HG02840 (cell line): ENCODE data around the gene NNT.
"Not testable (repeated sequence)": the region's sequence is repeated elsewhere in the genome, so short reads cannot be mapped to it uniquely, and the experiment has no call there.

Experiments used
- ATAC-seq: cut with Tn5 transposase; IDR thresholded peaks from one replicate; pipeline ENCODE4 v1.9.1; 2021; ENCODE audit warnings: mild to moderate bottlenecking, moderate library complexity, moderate number of reproducible peaks; ENCODE audit not compliant: unreplicated experiment, low FRiP score

The NNT gene

DNA sequence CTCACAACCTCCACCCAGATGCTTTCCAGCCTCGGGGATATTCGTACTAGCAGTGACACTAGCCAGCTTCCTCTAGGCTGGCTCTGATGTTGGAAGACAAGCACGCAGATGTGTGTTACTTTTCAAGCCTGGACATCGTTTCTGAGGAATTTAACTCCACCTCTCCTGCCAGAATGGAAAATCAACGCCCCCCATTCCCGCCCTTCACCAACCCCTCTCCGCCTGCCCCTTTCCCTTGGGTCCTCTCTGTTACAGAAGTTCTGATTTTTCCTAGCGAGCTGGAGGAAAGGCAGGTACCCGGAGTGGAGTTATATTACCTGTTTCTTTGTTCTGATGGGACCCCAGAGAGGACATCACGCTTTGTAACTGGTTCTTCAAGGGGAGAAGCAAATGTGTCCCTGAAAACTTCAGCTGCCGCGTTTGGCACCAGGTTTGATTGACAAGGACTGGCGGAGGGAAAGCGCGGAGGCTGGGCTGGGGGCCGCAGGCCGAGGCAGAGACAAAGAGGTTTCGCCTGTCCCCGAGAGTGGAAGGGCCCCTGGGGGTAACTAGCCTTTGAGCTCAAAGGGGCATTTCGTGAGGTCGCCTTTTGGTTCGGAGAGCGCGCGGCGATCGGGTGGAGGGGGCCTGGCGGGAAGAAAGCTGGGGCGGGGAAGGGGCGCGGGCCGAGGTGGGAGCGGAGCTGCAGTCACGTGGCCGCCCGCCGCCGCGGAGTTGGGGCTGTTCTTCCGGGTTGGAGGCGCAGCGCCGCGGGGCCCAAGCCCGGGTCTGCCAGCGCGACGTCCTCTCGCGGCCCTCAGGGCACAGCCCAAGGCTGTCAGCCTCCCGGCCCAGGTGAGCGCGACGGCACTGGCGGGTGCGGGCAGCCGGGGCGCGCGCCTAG, at the start of gene NNT:
Gene NNT (plus strand): TSS at position 720 of the 883 bp plus-strand sequence. CDS start 6,016 bp downstream, outside the sequence.
- ATAC-seq: peak; percentile 78

DNA sequence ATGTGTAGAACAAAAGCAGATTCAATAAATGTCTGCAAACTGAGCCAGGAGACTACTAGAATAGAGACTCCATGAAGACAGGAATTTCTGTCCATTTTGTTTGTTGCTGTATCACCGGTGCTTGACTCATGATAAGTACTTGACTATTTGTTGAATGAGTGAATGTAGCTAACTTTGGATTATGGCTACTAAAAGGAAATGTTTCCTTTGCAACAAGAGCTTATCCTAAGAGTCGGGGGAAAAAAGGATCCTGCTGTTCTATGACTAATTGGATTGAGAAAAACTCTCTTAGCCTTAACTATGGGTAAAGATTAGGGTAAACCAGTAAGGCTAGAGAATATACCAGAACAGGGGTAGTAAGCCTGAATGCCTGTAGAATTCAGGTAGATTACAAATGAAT, 49.6 kb upstream of the NNT start:
- no peak for ATAC-seq

DNA sequence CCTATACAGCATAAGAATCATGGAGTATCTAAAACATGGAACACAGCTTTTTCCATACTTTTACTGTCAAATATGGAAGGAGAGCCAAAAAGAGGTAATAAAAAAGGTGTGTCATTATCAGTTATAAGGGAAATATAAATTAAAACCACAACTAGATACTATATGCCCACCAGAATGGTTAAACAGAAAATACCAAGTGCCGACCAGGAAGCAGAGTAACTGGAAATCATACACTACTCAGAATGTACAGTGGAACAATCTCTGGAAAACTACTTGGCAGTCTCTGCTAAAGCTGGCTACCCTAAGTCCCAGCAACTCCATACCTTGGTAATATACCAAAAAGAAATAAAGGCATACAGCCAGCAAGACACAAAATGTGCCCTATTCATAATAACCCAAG, 48.5 kb upstream of the NNT start:
- ATAC-seq: no peak

DNA sequence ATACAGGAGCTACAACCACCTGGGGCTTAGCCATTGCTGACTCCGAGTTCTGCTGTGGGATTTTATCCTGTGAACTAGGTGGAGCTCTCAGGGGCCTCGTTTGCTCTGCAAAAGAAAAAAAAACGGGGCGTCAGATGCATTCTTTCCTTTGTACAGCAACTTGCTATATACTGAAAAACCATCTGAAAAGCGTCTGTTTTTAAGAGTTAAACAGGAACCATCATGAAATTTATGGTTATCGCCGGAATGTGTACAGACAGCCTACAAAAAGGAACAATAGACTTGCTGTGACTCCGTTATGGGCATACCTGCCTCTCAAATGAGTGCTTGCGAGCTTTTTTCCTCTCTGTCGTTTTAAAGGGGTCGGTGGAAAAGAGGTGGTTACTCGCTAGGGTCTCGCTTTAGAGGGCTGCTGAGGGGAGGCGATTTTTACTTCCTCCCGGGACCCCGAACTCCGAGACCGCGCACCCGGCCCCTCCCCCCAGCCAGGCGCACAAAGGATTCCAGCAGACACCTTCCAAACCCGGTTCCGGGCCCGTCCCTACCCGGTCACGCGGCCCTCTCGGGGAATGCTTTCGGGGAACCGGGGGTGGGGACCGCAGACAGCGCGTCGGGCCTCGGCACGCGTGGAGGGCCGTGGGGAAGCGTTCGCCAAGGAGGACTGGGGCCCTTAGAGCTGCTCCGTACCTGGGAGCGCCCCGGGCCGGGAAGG, 46.9 kb upstream of the NNT start:
- ATAC-seq: peak; percentile 26

DNA sequence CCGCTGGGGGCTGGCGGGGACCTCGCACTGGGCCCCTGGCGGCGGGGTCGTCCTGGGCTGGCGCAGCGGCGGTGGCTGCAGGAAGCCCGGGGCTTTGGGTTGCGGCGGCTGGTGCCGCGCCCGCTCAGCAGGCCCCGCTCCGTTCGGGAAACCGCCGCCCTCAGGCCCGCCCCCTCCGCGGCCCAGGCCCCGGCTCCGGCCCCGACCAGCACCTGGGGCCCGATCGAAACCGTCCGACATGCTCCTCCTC, 46.4 kb upstream of the NNT start:
- peak; percentile 87 for ATAC-seq

DNA sequence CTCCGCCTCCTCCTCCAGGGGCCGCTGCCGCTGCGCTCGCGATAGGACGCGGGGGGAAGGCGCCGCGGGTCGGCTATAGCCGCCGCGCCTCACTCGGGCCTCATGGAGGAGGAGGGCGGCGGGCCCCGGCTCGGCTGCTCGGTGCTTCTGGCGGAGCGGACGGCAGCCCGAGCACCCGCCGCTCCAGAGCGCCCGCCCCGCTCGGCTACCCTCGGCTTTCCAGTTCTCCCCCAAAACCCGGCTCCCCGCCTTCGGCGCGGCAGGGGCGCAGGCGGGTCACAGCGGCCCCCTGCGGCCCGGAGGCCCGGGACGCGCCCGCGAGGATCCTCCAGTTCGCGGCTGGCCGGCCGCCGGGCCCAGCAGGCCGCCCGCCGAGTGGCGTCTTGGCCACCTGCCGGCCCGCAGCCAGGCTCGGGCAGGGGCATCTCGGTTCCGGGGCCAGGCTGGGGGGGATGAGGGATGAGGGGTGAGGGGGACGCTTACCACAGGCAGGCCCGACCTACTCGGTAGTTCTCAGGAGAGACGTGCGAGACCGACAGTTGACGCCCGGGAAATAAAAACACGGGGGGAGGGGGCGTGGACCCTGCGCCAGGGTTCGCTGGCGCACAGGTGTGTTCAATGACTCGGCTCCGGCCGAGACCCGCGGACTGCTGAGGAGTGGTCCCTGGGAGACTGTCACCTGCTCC, 46.0 kb upstream of the NNT start, which contains the start of gene PAIP1:
Gene PAIP1 (minus strand): TSS at position 221 of the 686 bp plus-strand sequence. CDS start 231 bp downstream, outside the sequence.
- peak; percentile 75 for ATAC-seq

DNA sequence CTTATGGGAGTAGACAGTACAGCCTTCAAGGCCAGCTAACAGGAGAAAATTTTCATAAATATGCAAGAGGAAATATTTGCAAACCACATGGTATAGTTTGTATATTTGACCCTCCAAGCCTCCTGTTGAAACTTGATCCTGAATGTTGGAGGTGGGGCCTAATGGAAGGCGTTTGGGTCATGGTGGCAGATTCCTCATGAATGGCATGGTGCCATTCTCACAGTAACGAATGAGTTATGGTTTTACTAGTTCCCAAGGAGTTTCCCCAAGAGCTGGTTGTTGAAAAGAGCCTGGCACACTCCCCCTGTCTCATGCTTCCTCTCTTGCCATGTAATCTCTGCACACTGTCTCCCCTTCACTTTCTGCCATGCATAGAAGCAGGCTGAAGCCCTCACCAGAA, 42.9 kb upstream of the NNT start:
- no peak for ATAC-seq

DNA sequence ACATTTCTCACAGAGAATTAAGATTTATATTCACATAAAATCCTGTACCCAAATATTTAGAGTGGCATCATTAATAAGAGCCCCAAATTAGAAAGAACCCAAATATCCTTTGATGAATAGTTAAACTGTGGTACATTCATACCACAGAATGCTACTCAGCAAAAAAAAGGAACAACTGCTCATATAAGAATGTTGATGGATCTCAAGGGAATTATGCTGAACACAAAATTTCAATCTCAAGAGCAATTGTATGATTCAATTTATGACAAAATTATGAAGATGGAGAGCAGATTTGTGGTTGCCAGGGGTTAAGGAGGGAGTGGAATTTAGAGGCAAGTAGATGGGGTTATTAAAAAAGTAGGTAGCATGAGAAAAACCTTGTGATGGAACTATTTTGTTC, 41.6 kb upstream of the NNT start:
- no peak for ATAC-seq

DNA sequence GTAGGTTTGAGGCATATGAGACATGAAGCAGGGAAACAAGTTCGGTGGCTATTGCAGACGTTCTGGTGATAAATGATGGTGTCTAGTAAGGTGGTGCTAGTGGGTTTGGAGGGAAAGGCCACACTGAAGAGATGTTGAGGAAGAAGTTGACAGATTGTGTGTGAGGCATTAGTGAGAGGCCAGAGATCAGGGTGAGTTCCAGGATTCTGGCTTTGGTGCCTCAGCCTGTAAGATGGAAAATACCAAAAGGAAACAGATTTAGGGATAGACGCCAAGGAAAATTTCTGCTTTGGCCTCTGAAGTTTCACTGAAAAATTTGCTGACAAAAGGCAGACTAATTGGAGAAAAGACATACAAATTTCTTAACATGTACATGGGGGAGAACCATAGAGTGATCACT, 39.7 kb upstream of the NNT start:
- no peak for ATAC-seq

DNA sequence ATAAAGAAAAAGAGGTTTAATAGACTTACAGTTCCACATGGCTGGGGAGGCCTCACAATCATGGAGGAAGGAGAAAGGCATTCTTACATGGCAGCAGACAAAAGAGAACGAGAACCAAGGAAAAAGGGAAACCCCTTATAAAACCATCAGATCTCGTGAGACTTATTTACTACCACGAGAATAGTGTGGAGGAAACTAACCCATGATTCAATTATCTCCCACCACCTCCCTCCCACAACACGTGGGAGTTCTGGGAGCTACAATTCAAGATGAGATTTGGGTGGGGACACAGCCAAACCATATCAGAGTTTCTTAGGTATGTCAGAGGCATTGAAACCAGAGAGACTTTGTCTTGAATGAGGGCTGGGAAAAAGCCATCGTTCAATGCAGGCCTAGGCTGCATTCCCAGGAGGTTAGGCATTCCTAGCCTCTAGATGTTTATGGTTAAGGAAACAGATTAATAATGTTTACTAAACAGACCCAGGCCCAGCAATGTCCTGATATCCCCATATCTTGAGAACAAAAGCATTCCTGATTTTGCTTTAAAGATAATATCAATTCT, 38.6 kb upstream of the NNT start:
- no peak for ATAC-seq

DNA sequence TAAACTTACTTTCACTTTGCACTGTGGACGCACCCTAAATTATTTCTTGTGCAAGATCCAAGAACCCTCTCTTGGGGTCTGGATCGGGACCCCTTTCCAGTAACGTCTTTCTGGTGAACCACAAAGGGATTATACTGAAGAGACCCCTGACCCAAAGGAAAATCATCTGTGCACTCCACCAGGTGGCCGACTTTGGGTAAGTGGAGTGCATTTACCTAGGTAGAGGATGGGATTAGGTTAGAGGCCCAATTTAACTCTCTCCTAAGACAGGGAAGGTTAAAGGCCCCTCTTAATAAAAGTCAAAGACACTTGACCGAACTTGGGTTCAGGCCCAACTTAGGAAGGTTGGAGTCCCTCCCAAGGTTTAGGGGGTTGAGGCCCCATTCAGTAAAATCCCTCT, 37.9 kb upstream of the NNT start:
- no peak for ATAC-seq

DNA sequence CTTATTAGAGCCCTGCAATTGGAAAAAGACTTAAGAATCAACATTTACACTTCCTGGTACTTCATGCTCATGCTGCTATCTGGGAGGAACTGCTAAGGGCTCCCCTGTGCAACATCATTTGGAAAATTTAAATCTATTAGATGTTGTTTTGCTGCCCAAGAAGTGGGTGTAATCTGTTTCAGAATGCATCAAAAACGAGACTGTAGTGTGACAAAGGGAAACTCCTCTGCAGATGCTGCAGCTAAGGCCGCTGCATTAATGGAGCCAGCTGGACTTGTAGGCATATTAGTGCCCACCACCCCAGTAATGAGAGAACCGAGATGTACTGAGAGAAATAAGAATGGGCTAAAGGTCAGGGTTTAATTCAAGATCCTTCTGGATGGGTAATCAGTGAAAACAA, 35.0 kb upstream of the NNT start:
- ATAC-seq: no peak

DNA sequence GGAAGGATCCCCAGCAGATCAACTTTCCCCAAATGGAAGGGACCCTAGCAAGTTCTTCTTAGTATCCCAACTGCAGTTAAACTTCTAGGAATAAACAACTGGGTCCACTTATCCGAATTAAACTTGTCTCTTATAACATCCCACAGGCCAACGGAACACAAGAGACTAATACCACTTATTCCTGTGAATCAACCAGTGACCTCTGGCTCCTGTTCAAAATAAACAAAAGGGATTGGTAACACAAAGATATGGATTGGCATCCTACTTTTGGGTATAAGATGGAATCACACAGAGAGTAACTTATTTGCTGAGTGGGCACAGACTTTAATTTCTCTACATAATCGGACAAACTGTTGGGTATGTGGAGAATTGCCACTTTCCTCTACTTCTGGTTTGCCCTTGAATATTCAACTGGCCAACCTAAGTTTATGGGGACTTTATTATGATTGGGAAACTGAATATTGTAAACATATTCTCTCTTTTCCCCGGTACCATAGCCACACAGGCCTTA, 33.7 kb upstream of the NNT start:
- no peak for ATAC-seq

DNA sequence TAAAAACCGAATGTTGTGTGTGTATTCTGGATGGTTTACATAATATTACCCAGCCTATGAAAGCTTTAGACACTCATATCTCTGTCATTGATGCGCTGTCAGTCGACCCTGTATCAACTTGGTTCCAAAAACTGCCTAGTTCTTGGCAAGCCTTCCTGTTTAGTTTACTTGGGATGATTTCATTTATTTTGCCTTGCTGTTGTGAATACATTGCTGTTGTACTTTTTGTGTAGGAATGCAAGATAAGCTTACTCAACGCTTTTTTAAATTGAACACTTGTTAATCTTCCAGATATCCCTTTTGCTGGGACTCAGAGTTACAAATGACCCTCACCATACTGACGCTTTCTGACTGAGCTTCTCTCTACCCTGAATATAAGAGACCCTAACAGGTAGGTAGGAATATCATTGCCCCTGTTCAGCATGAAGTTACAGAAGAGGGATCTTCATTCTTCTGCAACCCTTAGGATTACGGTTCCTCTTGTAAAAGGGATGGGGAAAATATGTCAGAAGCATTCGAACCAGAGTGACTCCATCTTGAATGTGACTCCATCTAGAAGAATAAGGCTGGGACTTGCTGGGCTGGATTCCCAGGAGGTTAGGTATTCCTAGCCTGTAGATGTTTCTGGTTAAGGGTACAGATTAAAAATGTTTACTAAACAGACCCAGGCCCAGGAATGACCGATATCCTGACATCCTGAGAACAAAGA, 32.4 kb upstream of the NNT start:
- no peak for ATAC-seq

DNA sequence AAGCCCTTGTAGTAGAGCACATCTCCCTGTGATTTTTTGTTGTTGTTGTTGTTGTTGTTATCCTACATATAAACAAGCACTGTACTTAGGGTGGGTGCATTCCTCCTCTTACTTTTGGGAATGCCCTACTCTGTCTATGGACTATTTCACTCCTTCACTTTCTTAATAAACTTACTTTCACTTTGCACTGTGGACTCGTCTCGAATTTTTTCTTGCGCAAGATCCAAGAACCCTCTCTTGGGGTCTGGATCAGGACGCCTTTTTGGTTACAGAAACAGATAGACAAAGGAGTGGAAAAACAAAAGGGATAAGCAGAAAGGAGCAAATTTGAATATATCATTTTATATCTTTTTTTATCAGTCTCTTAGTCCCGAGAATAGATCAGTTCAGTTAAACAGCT, 31.7 kb upstream of the NNT start:
- ATAC-seq: no peak

DNA sequence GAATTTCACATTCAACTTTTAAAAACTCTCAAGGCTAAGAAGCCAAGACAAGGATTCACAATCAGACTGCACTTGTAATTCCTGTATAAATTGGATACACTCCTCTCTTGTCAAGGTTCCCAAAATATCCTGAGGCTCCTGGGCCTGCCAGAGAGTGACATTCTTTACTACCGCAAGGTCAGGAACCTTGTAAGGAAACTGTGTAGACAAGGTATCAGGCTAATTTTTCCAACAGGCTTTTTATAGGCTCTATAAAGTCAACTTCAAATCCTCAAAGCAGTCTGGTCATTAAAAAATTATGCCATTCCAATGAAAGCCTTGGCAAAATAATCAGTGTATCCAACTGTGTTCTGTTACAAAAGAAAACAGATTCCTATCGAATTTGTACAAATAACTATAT, 30.6 kb upstream of the NNT start:
- no peak for ATAC-seq

DNA sequence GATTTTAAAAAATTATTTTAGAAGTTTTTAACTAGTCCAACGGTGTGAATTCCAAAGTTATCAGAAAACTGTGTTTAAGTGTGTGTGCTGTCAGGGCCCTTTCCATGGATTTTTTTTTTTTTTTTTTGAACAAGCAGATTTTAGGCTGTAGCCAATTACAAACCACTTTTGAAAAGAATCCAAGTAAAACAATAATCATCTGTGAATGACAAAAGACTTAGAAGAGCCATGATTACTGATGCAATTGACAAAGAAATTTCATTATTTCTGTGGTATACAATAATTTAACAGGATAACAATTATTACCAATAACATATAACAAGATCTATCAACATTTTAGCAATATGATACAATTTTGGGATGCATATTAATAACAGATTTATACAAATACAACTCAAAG, 29.9 kb upstream of the NNT start:
- no peak for ATAC-seq

DNA sequence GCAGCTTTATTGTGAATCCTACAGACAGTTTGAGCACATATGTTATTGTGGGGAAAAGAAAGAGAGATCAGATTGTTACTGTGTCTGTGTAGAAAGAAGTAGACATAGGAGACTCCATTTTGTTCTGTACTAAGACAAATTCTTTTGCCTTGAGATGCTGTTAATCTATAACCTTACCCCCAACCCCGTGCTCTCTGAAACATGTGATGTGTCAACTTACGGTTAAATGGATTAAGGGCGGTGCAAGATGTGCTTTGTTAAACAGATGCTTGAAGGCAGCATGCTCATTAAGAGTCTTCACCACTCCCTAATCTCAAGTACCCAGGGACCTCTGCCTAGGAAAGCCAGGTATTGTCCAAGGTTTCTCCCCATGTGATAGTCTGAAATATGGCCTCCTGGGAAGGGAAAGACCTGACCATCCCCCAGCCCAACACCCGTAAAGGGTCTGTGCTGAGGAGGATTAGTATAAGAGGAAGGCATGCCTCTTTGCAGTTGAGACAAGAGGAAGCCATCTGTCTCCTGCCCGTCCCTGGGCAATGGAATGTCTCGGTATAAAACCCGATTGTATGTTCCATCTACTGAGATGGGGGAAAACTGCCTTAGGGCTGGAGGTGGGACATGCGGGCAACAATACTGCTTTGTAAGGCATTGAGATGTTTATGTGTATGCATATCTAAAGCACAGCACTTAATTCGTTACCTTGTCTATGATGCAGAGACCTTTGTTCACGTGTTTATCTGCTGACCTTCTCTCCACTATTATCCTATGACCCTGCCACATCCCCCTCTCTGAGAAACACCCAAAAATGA, 22.4 kb upstream of the NNT start:
- ATAC-seq: not testable (repeated sequence)

DNA sequence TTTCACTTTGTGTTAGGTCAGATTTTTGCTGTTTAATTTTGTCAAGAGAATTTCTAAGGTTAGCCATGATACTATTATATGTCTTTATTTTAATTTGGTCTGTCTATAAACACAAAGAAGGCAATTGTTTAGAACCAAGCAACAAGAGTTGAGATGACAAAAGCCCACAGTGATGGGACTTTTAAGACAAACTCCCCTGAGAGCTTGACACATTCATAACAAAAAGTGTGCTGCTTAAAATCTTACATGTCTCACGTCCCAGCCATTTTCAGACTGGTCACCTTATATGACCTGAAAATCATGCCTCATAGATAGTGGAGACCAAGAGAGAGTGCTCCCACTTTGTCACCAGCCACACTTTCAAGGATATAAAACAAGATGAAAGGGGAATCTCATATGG, 21.6 kb upstream of the NNT start:
- no peak for ATAC-seq
